HFFc6 (cell line): ENCODE data around the gene PTRH1. TPM values are rescaled to one million over a fixed set of nuclear protein-coding genes. Genes with fewer than 3 reads are reported as not detected.

Experiments
- DNase-seq: peaks from one replicate; pipeline ENCODE4 v3.0.0-alpha.2; 2018
- H3K27ac Mint-ChIP-seq: 2 replicates; pipeline ENCODE4 v1.8.0; 2020; ENCODE audit warnings: mild to moderate bottlenecking, mixed read lengths
- H3K27me3 Mint-ChIP-seq: 2 replicates; pipeline ENCODE4 v1.8.0; 2021; ENCODE audit warnings: mild to moderate bottlenecking, moderate library complexity, mixed read lengths; ENCODE audit not compliant: insufficient read depth
- H3K36me3 Mint-ChIP-seq: 2 replicates; pipeline ENCODE4 v1.8.0; 2021; ENCODE audit warnings: low read depth, mixed read lengths
- H3K4me1 Mint-ChIP-seq: 2 replicates; pipeline ENCODE4 v1.8.0; 2020; ENCODE audit warnings: low read depth, mixed read lengths
- H3K4me3 Mint-ChIP-seq: 2 replicates; pipeline ENCODE4 v1.8.0; 2020; ENCODE audit warnings: mild to moderate bottlenecking, moderate library complexity, mixed read lengths
- H3K9me3 Mint-ChIP-seq: 2 replicates; pipeline ENCODE4 v1.8.0; 2020; ENCODE audit warnings: mild to moderate bottlenecking, mixed read lengths
- CTCF ChIP-seq: fragments of 200-600 bp; sonication (generic); IDR thresholded peaks from 2 replicates; pipeline ENCODE4 v1.5.0; 2021; ENCODE audit warnings: antibody characterized with exemption, mild to moderate bottlenecking
- total RNA-seq, 6 experiments: library from RNA; stranded (reverse); fragmentation: NEBNext Ultra II Directional; extraction: Animal tissue kit (Norgen Biotek cat#: 25700); gene quantifications; 2 replicates in 1 of 6; 3 replicates in 5 of 6; pipeline ENCODE4 v1.2.3, GENCODE V29; 2021

Gene PTRH1
- total RNA-seq, 6 experiments from 2014 or later: 21.0 to 22.1 (median 21.5) TPM

GRCh38 chr9:127676638-127677037, 38.8 kb downstream of the PTRH1 start:
- H3K27me3 Mint-ChIP-seq: no peaks in the 10 kb centered on the region; the same call in 1 of the 2 replicates
- TF ChIP-seq CTCF: no peak
- no peak overlapping the region for H3K27ac Mint-ChIP-seq
- H3K9me3 Mint-ChIP-seq: no peaks in the 10 kb centered on the region
- H3K4me1 Mint-ChIP-seq: 0 out of 2 replicates have a peak, but pooled peaks cover 4% of the 10 kb centered on the region
- H3K4me3 Mint-ChIP-seq: no peak overlapping the region
- DNase-seq: no peak
- peaks cover 53% of the 10 kb centered on the region for H3K36me3 Mint-ChIP-seq

- no peak overlapping the region for H3K4me3 Mint-ChIP-seq
- DNase-seq: no peak
- no peaks in the 10 kb centered on the region; the same call in 1 of the 2 replicates for H3K27me3 Mint-ChIP-seq
- no peak overlapping the region for H3K27ac Mint-ChIP-seq
- no peak for TF ChIP-seq CTCF
- no peaks in the 10 kb centered on the region for H3K9me3 Mint-ChIP-seq
- H3K36me3 Mint-ChIP-seq: peaks cover 36% of the 10 kb centered on the region
- no peaks in the 10 kb centered on the region for H3K4me1 Mint-ChIP-seq
Measured at GRCh38 chr9:127673234-127673633, 42.2 kb downstream of the PTRH1 start.

GRCh38 chr9:127667906-127668305, 47.6 kb downstream of the PTRH1 start:
- no peaks in the 10 kb centered on the region for H3K9me3 Mint-ChIP-seq
- TF ChIP-seq CTCF: no peak
- no peak for DNase-seq
- no peak overlapping the region for H3K4me3 Mint-ChIP-seq
- no peak overlapping the region for H3K27ac Mint-ChIP-seq
- peaks cover 19% of the 10 kb centered on the region for H3K36me3 Mint-ChIP-seq
- H3K27me3 Mint-ChIP-seq: peaks cover 2% of the 10 kb centered on the region
- H3K4me1 Mint-ChIP-seq: peaks cover 15% of the 10 kb centered on the region

- H3K27me3 Mint-ChIP-seq: peaks cover 2% of the 10 kb centered on the region
- H3K9me3 Mint-ChIP-seq: no peaks in the 10 kb centered on the region
- peaks cover 15% of the 10 kb centered on the region for H3K4me1 Mint-ChIP-seq
- H3K36me3 Mint-ChIP-seq: peaks cover 21% of the 10 kb centered on the region
- no peak overlapping the region for H3K27ac Mint-ChIP-seq
- no peak overlapping the region for H3K4me3 Mint-ChIP-seq
- no peak for DNase-seq
- no peak for TF ChIP-seq CTCF
Measured at GRCh38 chr9:127667127-127667844, 48.2 kb downstream of the PTRH1 start.

- DNase-seq: peak; percentile 15
- Mint-ChIP-seq H3K27ac (peak overlapping the region; percentile 52; the same call in 1 of the 2 replicates), H3K4me3 (peak overlapping the region; percentile 16; the same call in 1 of the 2 replicates)
Measured at GRCh38 chr9:127664678-127665507, 50.6 kb downstream of the PTRH1 start.

More at GRCh38 chr9:127664678-127665507, 50.6 kb downstream of the PTRH1 start:
- peaks cover 2% of the 10 kb centered on the region for H3K27me3 Mint-ChIP-seq
- no peak for TF ChIP-seq CTCF
- H3K9me3 Mint-ChIP-seq: no peaks in the 10 kb centered on the region
- peaks cover 21% of the 10 kb centered on the region for H3K36me3 Mint-ChIP-seq
- H3K4me1 Mint-ChIP-seq: peaks cover 15% of the 10 kb centered on the region
